Mesendoderm (in vitro differentiated cells): Measurements from ENCODE around the gene RBBP8NL.
A peak's percentile ranks its signal among the peaks of the same experiment; 100 is the strongest.

Experiments used
- DNase-seq: peaks from one replicate; pipeline ENCODE4 v3.0.0; 2013
- H2AK5ac ChIP-seq: 2 replicates; pipeline ENCODE4 v1.6.1; 2013; ENCODE audit warnings: low read length, inconsistent platforms
- H2BK120ac ChIP-seq: 2 replicates; pipeline ENCODE4 v1.6.1; 2013; ENCODE audit warnings: low read depth, mild to moderate bottlenecking, low read length, moderate library complexity, mixed read lengths
- H2BK15ac ChIP-seq: replicated peaks from 2 replicates; pipeline ENCODE4 v1.6.1; 2013; ENCODE audit warnings: low read depth, mild to moderate bottlenecking, moderate library complexity
- H2BK5ac ChIP-seq: 2 replicates; pipeline ENCODE4 v1.6.1; 2013; ENCODE audit warnings: low read length, inconsistent platforms
- H3K18ac ChIP-seq: 2 replicates; pipeline ENCODE4 v1.6.1; 2013; ENCODE audit warnings: mild to moderate bottlenecking, low read length, mixed read lengths
- H3K23ac ChIP-seq: one replicate; pipeline ENCODE4 v1.6.1; 2013; ENCODE audit warnings: low read length
- H3K27ac ChIP-seq: 2 replicates; pipeline ENCODE4 v1.5.1; 2013; ENCODE audit warnings: low read depth, mild to moderate bottlenecking, inconsistent platforms, low read length, moderate library complexity
- H3K27me3 ChIP-seq: 2 replicates; pipeline ENCODE4 v1.6.1; 2013; ENCODE audit warnings: low read length, control low read depth, mild to moderate bottlenecking, inconsistent platforms; ENCODE audit not compliant: insufficient read depth, poor library complexity
- H3K36me3 ChIP-seq: 2 replicates; pipeline ENCODE4 v1.6.1; 2013; ENCODE audit warnings: low read length, inconsistent platforms; ENCODE audit not compliant: control insufficient read depth, insufficient read depth
- H3K4ac ChIP-seq: one replicate; pipeline ENCODE4 v1.6.1; 2013; ENCODE audit warnings: low read depth, mild to moderate bottlenecking, low read length, moderate library complexity
- H3K4me1 ChIP-seq: 2 replicates; pipeline ENCODE4 v1.6.1; 2013; ENCODE audit warnings: low read depth, low read length, inconsistent platforms; ENCODE audit not compliant: control insufficient read depth
- H3K4me2 ChIP-seq: 2 replicates; pipeline ENCODE4 v1.6.1; 2013; ENCODE audit warnings: low read length
- H3K4me3 ChIP-seq: 2 replicates; pipeline ENCODE4 v1.5.1; 2013; ENCODE audit warnings: mild to moderate bottlenecking, low read length
- H3K56ac ChIP-seq: one replicate; pipeline ENCODE4 v1.6.1; 2013; ENCODE audit warnings: low read length
- H3K79me1 ChIP-seq: 2 replicates; pipeline ENCODE4 v1.6.1; 2013; ENCODE audit warnings: low read length, inconsistent platforms
- H3K79me2 ChIP-seq: 2 replicates; pipeline ENCODE4 v1.6.1; 2013; ENCODE audit warnings: mild to moderate bottlenecking, low read length; ENCODE audit not compliant: control insufficient read depth, insufficient read depth
- H3K9ac ChIP-seq: 2 replicates; pipeline ENCODE4 v1.6.1; 2013; ENCODE audit warnings: low read length, inconsistent platforms
- H4K5ac ChIP-seq: one replicate; pipeline ENCODE4 v1.6.1; 2013; ENCODE audit warnings: low read length
- H4K8ac ChIP-seq: one replicate; pipeline ENCODE4 v1.6.1; 2013; ENCODE audit warnings: low read depth, mild to moderate bottlenecking, control low read depth, low read length, moderate library complexity
- WGBS: extraction: QIAGEN DNeasy Blood & Tissue Kit; methylation state at CpG from one replicate; pipeline ENCODE4 v1.1.7; 2013; ENCODE audit warnings: low lambda C conversion rate, missing lambda C conversion rate; ENCODE audit not compliant: insufficient coverage; ENCODE audit errors: extremely low coverage; 5-methylcytosine and 5-hydroxymethylcytosine counted together

RBBP8NL gene

GRCh38 chr20:62389601-62390087 lies 37.7 kb downstream of the RBBP8NL start:
- DNase-seq: no peak
- Histone ChIP-seq H3K79me2 (peaks cover 24% of the 10 kb centered on the region), H3K27ac (no peak overlapping the region), H3K4me2 (no peak overlapping the region), H3K23ac (no peak overlapping the region), H4K8ac (no peak overlapping the region), H2BK5ac (no peak overlapping the region), H3K4me1 (no peaks in the 10 kb centered on the region), H3K18ac (no peak overlapping the region), H2AK5ac (no peak overlapping the region), H3K56ac (no peak overlapping the region), H3K27me3 (no peaks in the 10 kb centered on the region), H2BK120ac (no peak overlapping the region), H3K36me3 (peaks cover 8% of the 10 kb centered on the region), H4K5ac (no peak overlapping the region), H3K9ac (no peak overlapping the region), H3K79me1 (peaks cover 18% of the 10 kb centered on the region), H3K4me3 (no peak overlapping the region), H3K4ac (no peak overlapping the region), H2BK15ac (no peak overlapping the region)
- no CpG with 5 or more reads among the region's 5 CpGs for WGBS

GRCh38 chr20:62388839-62389600 lies 38.3 kb downstream of the RBBP8NL start:
- H3K79me1 ChIP-seq: peaks cover 18% of the 10 kb centered on the region
- H3K36me3 ChIP-seq: peaks cover 8% of the 10 kb centered on the region
- H4K8ac ChIP-seq: no peak overlapping the region
- no CpG with 5 or more reads among the region's 11 CpGs for WGBS
- H3K56ac ChIP-seq: no peak overlapping the region
- no peak overlapping the region for H3K4ac ChIP-seq
- no peak overlapping the region for H3K18ac ChIP-seq
- H2BK120ac ChIP-seq: no peak overlapping the region
- no peaks in the 10 kb centered on the region for H3K27me3 ChIP-seq
- H3K4me2 ChIP-seq: no peak overlapping the region
- H3K4me1 ChIP-seq: no peaks in the 10 kb centered on the region
- DNase-seq: no peak
- no peak overlapping the region for H2BK5ac ChIP-seq
- H3K4me3 ChIP-seq: no peak overlapping the region
- no peak overlapping the region for H2BK15ac ChIP-seq
- H4K5ac ChIP-seq: no peak overlapping the region
- H3K27ac ChIP-seq: no peak overlapping the region
- H3K79me2 ChIP-seq: peaks cover 27% of the 10 kb centered on the region
- no peak overlapping the region for H3K9ac ChIP-seq
- no peak overlapping the region for H3K23ac ChIP-seq
- no peak overlapping the region for H2AK5ac ChIP-seq

GRCh38 chr20:62387933-62388635 lies 39.3 kb downstream of the RBBP8NL start:
- peak overlapping the region; percentile 100 for H3K9ac ChIP-seq
- H3K4me2 ChIP-seq: peak overlapping the region; percentile 98
- H4K8ac ChIP-seq: no peak overlapping the region
- H3K56ac ChIP-seq: peak overlapping the region; percentile 100
- no peak overlapping the region for H4K5ac ChIP-seq
- no peaks in the 10 kb centered on the region for H3K4me1 ChIP-seq
- no peak overlapping the region for H2BK15ac ChIP-seq
- H3K23ac ChIP-seq: no peak overlapping the region
- peaks cover 8% of the 10 kb centered on the region for H3K36me3 ChIP-seq
- no peak overlapping the region for H2BK5ac ChIP-seq
- no peaks in the 10 kb centered on the region for H3K27me3 ChIP-seq
- no peak overlapping the region for H3K18ac ChIP-seq
- H3K79me2 ChIP-seq: peaks cover 27% of the 10 kb centered on the region
- no peak overlapping the region for H2AK5ac ChIP-seq
- no peak overlapping the region for H3K4ac ChIP-seq
- peaks cover 18% of the 10 kb centered on the region for H3K79me1 ChIP-seq
- no CpG with 5 or more reads among the region's 20 CpGs for whole genome bisulfite sequencing
- no peak overlapping the region for H2BK120ac ChIP-seq
- DNase-seq: no peak
- no peak overlapping the region for H3K27ac ChIP-seq
- H3K4me3 ChIP-seq: peak overlapping the region; percentile 99

DNA sequence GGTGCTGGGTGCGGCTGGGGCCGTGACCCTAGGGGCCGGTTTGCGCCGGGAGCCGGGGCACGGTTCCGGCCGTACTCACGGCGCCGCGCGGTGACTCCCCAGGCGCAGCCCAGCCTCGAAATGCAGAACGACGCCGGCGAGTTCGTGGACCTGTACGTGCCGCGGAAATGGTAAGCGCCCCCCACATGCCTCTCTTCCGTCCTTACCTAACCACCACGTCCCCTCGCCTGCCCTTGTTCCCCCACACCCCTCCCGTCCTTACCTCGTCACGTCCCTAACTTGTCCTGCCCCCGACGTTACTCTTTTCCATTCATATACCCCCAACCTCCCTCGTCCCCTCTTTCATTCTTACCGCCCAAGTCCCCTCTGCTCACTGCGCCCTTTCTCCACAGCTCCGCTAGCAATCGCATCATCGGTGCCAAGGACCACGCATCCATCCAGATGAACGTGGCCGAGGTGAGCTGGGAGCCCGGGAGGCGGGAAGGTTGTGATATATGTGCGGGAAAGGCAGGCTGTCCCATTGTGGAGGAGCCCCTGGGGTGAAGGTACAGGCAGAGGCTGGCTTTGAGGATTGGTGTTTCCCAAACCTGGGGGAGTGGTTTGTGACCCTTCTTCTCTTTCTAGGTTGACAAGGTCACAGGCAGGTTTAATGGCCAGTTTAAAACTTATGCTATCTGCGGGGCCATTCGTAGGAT lies 40.0 kb downstream of the RBBP8NL start:
- peak overlapping the region; percentile 6 for H3K4ac ChIP-seq
- H3K18ac ChIP-seq: peak overlapping the region; percentile 63
- no peak for DNase-seq
- H3K79me1 ChIP-seq: peaks cover 18% of the 10 kb centered on the region
- no peak overlapping the region for H4K5ac ChIP-seq
- no peaks in the 10 kb centered on the region for H3K4me1 ChIP-seq
- WGBS: no CpG with 5 or more reads among the region's 47 CpGs
- peak overlapping the region; percentile 87 for H2AK5ac ChIP-seq
- H3K79me2 ChIP-seq: peaks cover 27% of the 10 kb centered on the region
- H3K36me3 ChIP-seq: peaks cover 8% of the 10 kb centered on the region
- no peak overlapping the region for H4K8ac ChIP-seq
- no peak overlapping the region for H2BK15ac ChIP-seq
- no peak overlapping the region for H2BK120ac ChIP-seq
- peak overlapping the region; percentile 98 for H3K4me2 ChIP-seq
- peak overlapping the region; percentile 45 for H2BK5ac ChIP-seq
- H3K27me3 ChIP-seq: no peaks in the 10 kb centered on the region
- H3K27ac ChIP-seq: no peak overlapping the region
- H3K56ac ChIP-seq: peak overlapping the region; percentile 100
- H3K4me3 ChIP-seq: peak overlapping the region; percentile 99
- peak overlapping the region; percentile 100 for H3K9ac ChIP-seq
- H3K23ac ChIP-seq: peak overlapping the region; percentile 89

GRCh38 chr20:62386383-62387218 lies 40.7 kb downstream of the RBBP8NL start, which contains the start of gene RPS21:
TSS of gene RPS21 (plus strand) at chr20:62387103. CDS start at chr20:62387339, 236 bp downstream.
- Histone ChIP-seq H4K5ac (no peak within 1 kb of the TSS), H3K4me3 (peak within 1 kb of the TSS; percentile 99), H2BK120ac (no peak within 1 kb of the TSS), H3K56ac (peak within 1 kb of the TSS; percentile 100), H2AK5ac (peak within 1 kb of the TSS; percentile 95), H3K9ac (peak within 1 kb of the TSS; percentile 100), H3K79me1 (peaks cover 18% of the 10 kb centered on the region), H2BK15ac (no peak within 1 kb of the TSS), H4K8ac (peak within 1 kb of the TSS; percentile 40), H3K36me3 (peaks cover 8% of the 10 kb centered on the region), H3K27me3 (no peaks in the 10 kb centered on the region), H2BK5ac (peak within 1 kb of the TSS; percentile 93), H3K23ac (peak within 1 kb of the TSS; percentile 89), H3K79me2 (peaks cover 27% of the 10 kb centered on the region), H3K4ac (peak within 1 kb of the TSS; percentile 97), H3K4me1 (no peaks in the 10 kb centered on the region), H3K4me2 (peak within 1 kb of the TSS; percentile 98), H3K18ac (peak within 1 kb of the TSS; percentile 63), H3K27ac (peak within 1 kb of the TSS; percentile 25)
- DNase-seq: peak; percentile 94
- no CpG with 5 or more reads among the region's 83 CpGs for WGBS
